NB4 (cell line): ENCODE data around the gene THSD4.

Source experiments
- DNase-seq: peaks from one replicate; pipeline ENCODE4 v3.0.0; 2010; ENCODE audit warnings: low read depth
- H3K4me3 ChIP-seq: one replicate; pipeline ENCODE4 v1.5.1; 2011; ENCODE audit warnings: mild to moderate bottlenecking, low read depth, low read length, moderate library complexity
- MYC ChIP-seq: IDR thresholded peaks from 2 replicates; pipeline ENCODE4 v1.6.1; 2011; ENCODE audit warnings: low read depth, low read length
- POLR2A ChIP-seq: IDR thresholded peaks from 2 replicates; pipeline ENCODE4 v1.6.1; 2011; ENCODE audit warnings: mild to moderate bottlenecking; ENCODE audit not compliant: insufficient read length; ENCODE audit errors: extremely low read depth
- TF ChIP-seq, protein P1 (sequence below): IDR thresholded peaks from one replicate; pipeline ENCODE4 v1.5.1; 2012; ENCODE audit warnings: low read depth, low read length
- TF ChIP-seq, protein P2 (sequence below): IDR thresholded peaks from 2 replicates; pipeline ENCODE4 v1.6.1; 2011; ENCODE audit warnings: low read depth, low read length

The THSD4 gene

GRCh38 chr15:71237456-71238188 is 122.4 kb downstream of the THSD4 start:
- DNase-seq = no peak
- no peak for TF ChIP-seq POLR2A
- TF ChIP-seq, protein P1, sequence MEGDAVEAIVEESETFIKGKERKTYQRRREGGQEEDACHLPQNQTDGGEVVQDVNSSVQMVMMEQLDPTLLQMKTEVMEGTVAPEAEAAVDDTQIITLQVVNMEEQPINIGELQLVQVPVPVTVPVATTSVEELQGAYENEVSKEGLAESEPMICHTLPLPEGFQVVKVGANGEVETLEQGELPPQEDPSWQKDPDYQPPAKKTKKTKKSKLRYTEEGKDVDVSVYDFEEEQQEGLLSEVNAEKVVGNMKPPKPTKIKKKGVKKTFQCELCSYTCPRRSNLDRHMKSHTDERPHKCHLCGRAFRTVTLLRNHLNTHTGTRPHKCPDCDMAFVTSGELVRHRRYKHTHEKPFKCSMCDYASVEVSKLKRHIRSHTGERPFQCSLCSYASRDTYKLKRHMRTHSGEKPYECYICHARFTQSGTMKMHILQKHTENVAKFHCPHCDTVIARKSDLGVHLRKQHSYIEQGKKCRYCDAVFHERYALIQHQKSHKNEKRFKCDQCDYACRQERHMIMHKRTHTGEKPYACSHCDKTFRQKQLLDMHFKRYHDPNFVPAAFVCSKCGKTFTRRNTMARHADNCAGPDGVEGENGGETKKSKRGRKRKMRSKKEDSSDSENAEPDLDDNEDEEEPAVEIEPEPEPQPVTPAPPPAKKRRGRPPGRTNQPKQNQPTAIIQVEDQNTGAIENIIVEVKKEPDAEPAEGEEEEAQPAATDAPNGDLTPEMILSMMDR = no peak
- no peak for TF ChIP-seq MYC
- TF ChIP-seq, protein P2, sequence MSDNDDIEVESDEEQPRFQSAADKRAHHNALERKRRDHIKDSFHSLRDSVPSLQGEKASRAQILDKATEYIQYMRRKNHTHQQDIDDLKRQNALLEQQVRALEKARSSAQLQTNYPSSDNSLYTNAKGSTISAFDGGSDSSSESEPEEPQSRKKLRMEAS = no peak
- H3K4me3 ChIP-seq = no peak overlapping the region

GRCh38 chr15:71238926-71239325 is 123.7 kb downstream of the THSD4 start:
- TF ChIP-seq, protein P2 = no peak
- TF ChIP-seq POLR2A = no peak
- TF ChIP-seq, protein P1 = no peak
- H3K4me3 ChIP-seq = no peak overlapping the region
- DNase-seq = no peak

- DNase-seq = no peak
- H3K4me3 ChIP-seq = no peak overlapping the region
- TF ChIP-seq, protein P1 = no peak
These were observed 124.5 kb downstream of the THSD4 start for GRCh38 chr15:71239592-71240364.

DNA sequence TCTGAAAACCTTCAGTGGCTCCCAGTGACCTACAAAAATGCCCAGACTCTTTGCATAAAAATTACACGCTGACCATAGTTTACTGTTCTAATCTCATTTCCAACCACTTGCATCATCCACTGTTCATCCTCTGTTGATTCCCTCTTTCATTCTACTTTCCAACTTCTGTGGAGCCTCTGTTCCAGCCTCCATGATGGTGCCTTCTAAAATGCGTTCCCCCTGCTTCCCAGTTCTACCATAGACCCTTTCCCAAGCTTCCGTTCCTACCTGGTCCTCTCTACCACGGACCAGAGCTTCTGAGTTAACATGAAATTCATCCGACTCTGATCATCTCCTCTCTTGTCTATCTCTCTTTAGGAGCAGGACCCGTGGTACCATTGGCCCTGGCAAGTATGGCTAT is 127.0 kb downstream of the THSD4 start:
- DNase-seq = no peak
- H3K4me3 ChIP-seq = no peak overlapping the region

GRCh38 chr15:71244250-71244649 is 129.0 kb downstream of the THSD4 start:
- TF ChIP-seq, protein P1 = no peak
- no peak for TF ChIP-seq MYC
- TF ChIP-seq POLR2A = no peak
- TF ChIP-seq, protein P2 = no peak
- DNase-seq = no peak
- H3K4me3 ChIP-seq = no peak overlapping the region

More for the DNA sequence above, 127.0 kb downstream of the THSD4 start:
- TF ChIP-seq MYC (no peak), POLR2A (no peak)
- TF ChIP-seq, protein P2 = no peak
- TF ChIP-seq, protein P1 = no peak
